AG08395 (cell line): ENCODE data around the gene NUDT13.
"Not testable (repeated sequence)": the region's sequence is repeated elsewhere in the genome, so short reads cannot be mapped to it uniquely, and the experiment has no call there.

Experiments
- DNase-seq: peaks from one replicate; pipeline ENCODE4 v3.0.0; 2012; ENCODE audit warnings: mixed read lengths, low spot score

Gene NUDT13

DNA sequence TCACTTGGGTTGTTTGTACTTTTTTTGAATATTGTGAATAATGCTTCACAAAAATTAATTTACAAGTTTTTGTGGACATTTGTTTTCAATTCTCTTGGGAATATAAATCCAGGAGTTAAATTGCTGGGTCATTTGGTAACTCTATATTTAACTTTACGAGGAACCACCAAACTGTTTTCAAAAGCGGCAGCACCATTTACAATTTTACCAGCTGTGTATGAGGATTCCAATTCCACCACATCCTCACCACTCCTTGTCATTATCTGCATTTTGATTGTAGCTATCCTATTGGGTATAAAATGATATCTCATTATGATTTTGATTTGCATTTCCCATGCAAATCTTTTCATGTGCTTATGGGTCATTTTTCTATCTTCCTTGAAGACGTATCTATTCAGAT is 4.0 kb upstream of the NUDT13 start:
- no peak for DNase-seq

- DNase-seq = not testable (repeated sequence)
These were observed 1.0 kb upstream of the NUDT13 start for GRCh38 chr10:73109248-73109652.

DNA sequence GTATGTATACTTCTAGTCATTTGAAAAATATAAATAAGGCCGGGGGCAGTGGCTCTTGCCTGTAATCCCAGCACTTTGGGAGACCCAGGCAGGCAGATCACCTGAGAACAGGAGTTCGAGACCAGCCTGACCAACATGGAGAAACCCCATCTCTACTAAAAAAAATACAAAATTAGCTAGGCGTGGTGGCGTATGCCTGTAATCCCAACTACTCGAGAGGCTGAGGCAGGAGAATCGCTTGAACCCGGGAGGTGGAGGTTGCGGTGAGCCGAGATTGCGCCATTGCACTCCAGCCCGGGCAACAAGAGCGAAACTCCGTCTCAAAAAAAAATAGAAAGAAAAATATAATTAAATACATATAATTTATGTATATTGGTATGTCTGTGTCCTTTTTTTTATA is 1.8 kb downstream of the NUDT13 start:
- not testable (repeated sequence) for DNase-seq

DNA sequence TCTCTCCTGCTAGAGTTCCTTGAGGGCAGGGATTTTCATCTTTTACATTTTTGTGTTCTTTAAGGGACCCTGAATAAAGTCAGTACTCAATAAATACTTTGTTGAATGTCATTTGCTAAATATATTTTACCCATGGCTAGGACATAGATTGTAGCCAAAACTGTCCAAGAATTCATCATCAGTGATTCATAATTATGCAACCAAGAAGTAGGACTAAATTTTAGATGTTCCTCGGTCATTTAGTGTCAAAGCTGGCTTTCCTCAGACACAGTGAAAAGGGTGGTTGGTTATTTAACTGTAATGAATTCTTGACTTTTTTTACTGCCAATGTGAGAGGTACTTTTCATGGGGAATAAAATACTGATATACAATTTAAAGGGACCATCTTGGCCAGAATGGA is 3.3 kb downstream of the NUDT13 start:
- DNase-seq = peak; percentile 34

- DNase-seq = no peak
These were observed 5.8 kb downstream of the NUDT13 start for GRCh38 chr10:73116017-73116416.

DNA sequence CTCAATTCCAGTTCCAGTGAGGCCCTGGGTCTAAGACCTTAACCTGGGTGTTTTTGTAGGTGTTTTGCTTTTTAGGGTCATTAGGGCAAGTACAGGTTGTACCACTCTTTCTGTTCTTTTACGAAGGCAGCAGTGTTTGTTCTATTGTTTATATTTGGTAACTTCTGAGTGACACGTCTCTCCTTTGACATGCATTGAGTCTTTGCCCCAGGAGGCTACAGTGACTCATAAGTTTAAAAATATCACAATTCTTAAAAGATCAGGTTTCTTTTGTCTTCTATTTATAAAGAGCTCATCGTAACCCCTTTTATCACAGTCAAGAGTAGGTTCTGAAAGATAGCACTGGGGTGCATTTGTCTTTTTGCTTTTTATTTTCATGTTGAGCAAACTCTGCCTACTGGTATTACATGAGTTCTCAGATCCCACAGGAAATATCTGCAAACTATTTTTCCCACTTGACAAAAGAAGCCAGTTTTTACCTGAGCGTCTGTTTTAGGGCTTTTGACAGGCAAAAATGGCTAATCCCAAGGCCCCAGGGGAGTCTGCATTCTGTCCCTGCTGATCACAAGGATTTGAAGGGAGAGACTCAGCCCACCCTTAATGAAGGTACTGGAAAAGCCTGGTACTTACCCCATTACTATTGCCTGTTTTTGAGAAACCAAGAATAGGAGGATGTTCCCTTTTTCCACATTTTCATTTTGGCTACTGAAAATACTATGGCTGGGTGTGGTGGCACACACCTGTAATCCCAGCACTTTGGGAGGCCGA is 7.9 kb downstream of the NUDT13 start:
- peak; percentile 25 for DNase-seq

GRCh38 chr10:73119457-73119856 is 9.2 kb downstream of the NUDT13 start:
- no peak for DNase-seq

GRCh38 chr10:73119952-73120351 is 9.7 kb downstream of the NUDT13 start:
- no peak for DNase-seq

GRCh38 chr10:73126343-73126742 is 16.1 kb downstream of the NUDT13 start:
- DNase-seq = no peak

- no peak for DNase-seq
These were observed 21.0 kb downstream of the NUDT13 start for GRCh38 chr10:73131301-73131700.

- no peak for DNase-seq
These were observed 21.8 kb downstream of the NUDT13 start for GRCh38 chr10:73131913-73132686.

- no peak for DNase-seq
These were observed 24.5 kb downstream of the NUDT13 start for GRCh38 chr10:73134727-73135126.

- DNase-seq = no peak
These were observed 26.4 kb downstream of the NUDT13 start for GRCh38 chr10:73136627-73137026.

- no peak for DNase-seq
These were observed 29.0 kb downstream of the NUDT13 start for GRCh38 chr10:73139251-73139650.

DNA sequence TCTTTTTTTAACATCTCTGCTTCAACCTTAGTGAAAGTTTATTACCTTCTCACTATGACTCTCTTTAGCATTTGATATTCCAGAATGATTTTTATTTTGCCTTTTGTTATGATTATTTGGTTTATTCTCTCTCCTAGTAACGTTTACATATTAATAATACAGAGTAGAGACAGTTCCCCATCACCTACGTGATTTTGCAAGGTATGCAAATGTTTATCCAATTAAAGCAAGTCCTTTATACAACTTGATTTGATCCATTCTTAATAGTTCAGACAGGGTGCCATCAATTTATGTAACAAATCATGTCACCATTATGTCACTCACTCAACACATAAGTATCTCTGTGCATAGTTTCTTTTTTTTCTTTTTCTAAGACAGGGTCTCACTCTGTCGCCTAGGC is 31.3 kb downstream of the NUDT13 start:
- no peak for DNase-seq

GRCh38 chr10:73150633-73151413 is 40.6 kb downstream of the NUDT13 start:
- DNase-seq = not testable (repeated sequence)

GRCh38 chr10:73152009-73152408 is 41.8 kb downstream of the NUDT13 start:
- no peak for DNase-seq

- no peak for DNase-seq
These were observed 45.8 kb downstream of the NUDT13 start for GRCh38 chr10:73156054-73156453.

DNA sequence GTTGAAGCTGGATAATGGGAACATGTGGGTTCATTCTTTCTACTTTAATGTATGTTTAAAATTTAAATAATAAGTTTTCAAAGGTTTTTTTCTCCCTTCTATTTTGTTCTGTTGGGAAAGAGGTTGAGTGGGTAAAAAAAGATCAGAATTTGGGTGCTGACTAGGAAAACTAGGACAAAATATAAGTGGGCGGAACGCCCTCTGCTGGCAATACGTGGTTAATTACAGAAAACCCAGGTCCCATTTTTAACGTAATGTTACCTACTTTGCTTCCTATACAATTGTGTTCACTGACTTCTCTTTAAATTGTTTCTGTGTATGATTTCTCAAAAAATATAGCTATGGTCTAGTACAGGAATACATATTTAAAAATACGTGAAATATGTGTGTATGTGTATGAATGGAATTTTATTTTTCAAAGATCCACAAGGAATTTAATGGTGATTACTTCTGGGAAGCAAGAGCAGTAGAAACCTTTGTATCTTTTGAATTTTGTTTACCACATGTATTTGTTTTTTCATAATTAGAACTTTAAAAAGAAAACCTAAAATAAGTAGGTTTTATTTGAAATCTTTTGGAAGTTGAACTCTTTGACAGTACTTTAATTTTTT is 48.9 kb downstream of the NUDT13 start:
- DNase-seq = peak; percentile 54

- DNase-seq = no peak
These were observed 50.8 kb downstream of the NUDT13 start for GRCh38 chr10:73161079-73161478.

DNA sequence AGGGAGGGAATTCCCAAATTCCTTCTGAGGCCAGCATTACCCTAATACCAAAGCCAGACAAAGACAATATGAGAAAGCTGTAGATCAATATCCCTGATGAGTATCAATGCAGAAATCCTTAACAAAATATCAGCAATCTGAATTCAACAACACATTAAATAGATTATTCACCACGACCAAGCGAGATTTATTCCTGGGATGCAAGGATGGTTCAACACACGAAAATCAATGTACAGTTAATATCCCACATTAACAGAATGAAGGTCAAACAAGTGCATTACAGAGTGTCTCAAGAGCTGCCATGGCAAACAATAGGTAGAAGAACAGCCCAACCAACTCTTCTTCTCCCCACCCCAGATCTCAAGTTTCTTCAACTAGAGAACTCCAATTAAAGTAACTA is 51.4 kb downstream of the NUDT13 start:
- DNase-seq = no peak

DNA sequence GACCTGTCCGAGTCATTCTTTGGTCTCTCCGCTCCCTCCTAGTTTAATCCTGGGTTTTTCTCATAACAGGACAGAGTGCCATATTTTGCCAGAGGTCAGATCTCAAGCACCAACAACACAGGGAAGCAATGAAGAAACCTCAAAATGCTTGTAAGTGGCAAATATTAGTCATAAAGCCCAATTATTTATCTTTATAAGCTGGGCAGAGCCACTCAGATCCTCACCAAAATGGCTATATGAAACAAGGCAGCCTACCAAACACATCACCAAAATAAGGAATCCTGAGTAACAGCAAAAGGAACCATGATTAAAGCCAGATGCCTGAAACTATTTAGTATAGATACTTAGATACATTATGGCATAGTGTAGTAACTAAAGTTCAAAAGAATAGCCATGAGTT is 52.8 kb downstream of the NUDT13 start:
- DNase-seq = peak; percentile 5
